Lung (tissue), 12 donors: Measurements from ENCODE around the gene MAP2K5. TPM values are rescaled to one million over a fixed set of nuclear protein-coding genes. Genes with fewer than 3 reads are reported as not detected.

Source experiments
- ATAC-seq: fragments of 200-7000 bp; cut with Tn5 transposase; one replicate; pipeline ENCODE4 v1.9.1; 2020; ENCODE audit warnings: moderate number of reproducible peaks; ENCODE audit not compliant: insufficient read depth, low FRiP score
- DNase-seq, 3 donors: peaks; one replicate each; pipeline ENCODE4 v3.0.0-alpha.2; 2013 to 2017
- H3K27ac ChIP-seq, 2 donors: one replicate each; pipeline ENCODE4 v1.5.1; 2013; ENCODE audit warnings: mild to moderate bottlenecking in 2 of 2, moderate library complexity in 2 of 2, control low read depth in 1 of 2, inconsistent platforms in 1 of 2, low read depth in 1 of 2, low read length in 1 of 2
- H3K27me3 ChIP-seq, 3 donors: one replicate each; pipeline ENCODE4 v1.5.1; 2013; ENCODE audit warnings: low read length in 2 of 3; ENCODE audit not compliant: control insufficient read depth in 3 of 3, insufficient read depth in 3 of 3
- H3K36me3 ChIP-seq, 4 donors: one replicate each; pipeline ENCODE4 v1.5.1; 2013; ENCODE audit warnings: low read length in 4 of 4, mild to moderate bottlenecking in 1 of 4, moderate library complexity in 1 of 4; ENCODE audit not compliant: control insufficient read depth in 4 of 4, insufficient read depth in 4 of 4
- H3K4me1 ChIP-seq, 5 donors: one replicate each; pipeline ENCODE4 v1.5.1; 2013; ENCODE audit warnings: low read length in 5 of 5, mild to moderate bottlenecking in 2 of 5, moderate library complexity in 1 of 5; ENCODE audit not compliant: control insufficient read depth in 5 of 5, insufficient read depth in 5 of 5
- H3K4me3 ChIP-seq: one replicate; pipeline ENCODE4 v1.5.1; 2013; ENCODE audit warnings: mild to moderate bottlenecking, control low read depth, moderate library complexity
- H3K9ac ChIP-seq, 2 donors: one replicate each; pipeline ENCODE4 v1.5.1; 2013; ENCODE audit warnings: low read length in 2 of 2, control low read depth in 1 of 2; ENCODE audit not compliant: insufficient read depth in 1 of 2
- H3K9me3 ChIP-seq, 4 donors: one replicate each; pipeline ENCODE4 v1.5.1; 2013; ENCODE audit warnings: low read length in 3 of 4, mild to moderate bottlenecking in 1 of 4, moderate library complexity in 1 of 4; ENCODE audit not compliant: control insufficient read depth in 4 of 4, insufficient read depth in 3 of 4
- CTCF ChIP-seq: IDR thresholded peaks from 2 replicates; pipeline ENCODE4 v1.5.1; 2012; ENCODE audit warnings: mild to moderate bottlenecking; ENCODE audit errors: control extremely low read depth, extremely low read depth
- WGBS, 2 donors: extraction: QIAGEN DNeasy Blood & Tissue Kit; methylation state at CpG; one replicate each; pipeline ENCODE4 v1.1.7; 2013; 5-methylcytosine and 5-hydroxymethylcytosine counted together
- polyA plus RNA-seq, 2 donors: library from polyadenylated mRNA; stranded (reverse); fragments of 200-250 nt; gene quantifications; one replicate each; pipeline ENCODE4 v1.2.1, GENCODE V29; 2013
- total RNA-seq, 2 donors: library from RNA; depleted of rRNA in 1 of 2; stranded (reverse); fragments of >200 nt in 1 of 2; gene quantifications; one replicate each; pipeline ENCODE4 v1.2.1, GENCODE V29; 2014 to 2021
- donor health status: control.
- donor health status: control.
- donor health status: Bipolar disorder and iron deficiency.
- donor health status: healthy.
- donor health status: DM: yes; HTN: yes; CAD: no.

MAP2K5 gene
- total and polyA plus RNA-seq, 4 donors = 6.3 to 19.1 (median 12.4) TPM

GRCh38 chr15:67779549-67780111, 237.1 kb downstream of the MAP2K5 start:
- Histone ChIP-seq H3K36me3 (peaks cover 0 to 7% (median 0%) of the 10 kb centered on the region in 4 donors), H3K4me1 (peaks cover 0 to 49% (median 9%) of the 10 kb centered on the region in 5 donors), H3K27ac (no peak overlapping the region), H3K4me3 (no peak overlapping the region), H3K9me3 (no peaks in the 10 kb centered on the region), H3K9ac (no peak overlapping the region), H3K27me3 (no peaks in the 10 kb centered on the region)
- WGBS, 2 donors = 37 to 66% methylated on average over 6 of the region's 6 CpGs
- TF ChIP-seq CTCF = no peak
- DNase-seq (no peak), ATAC-seq (no peak)

- peaks cover 0 to 36% (median 6%) of the 10 kb centered on the region in 5 donors for H3K4me1 ChIP-seq
- no peak for DNase-seq
- no peak overlapping the region for H3K9ac ChIP-seq
- H3K36me3 ChIP-seq = peaks cover 0 to 10% (median 0%) of the 10 kb centered on the region in 4 donors
- H3K27me3 ChIP-seq = no peaks in the 10 kb centered on the region
- TF ChIP-seq CTCF = no peak
- no peaks in the 10 kb centered on the region for H3K9me3 ChIP-seq
- no peak overlapping the region for H3K27ac ChIP-seq
- ATAC-seq = no peak
- 90 to 91% methylated on average over 3 of the region's 3 CpGs for WGBS, 2 donors
- no peak overlapping the region for H3K4me3 ChIP-seq
Observed at GRCh38 chr15:67781061-67781460, 238.6 kb downstream of the MAP2K5 start.

GRCh38 chr15:67781907-67782690, 239.6 kb downstream of the MAP2K5 start:
- DNase-seq (no peak), ATAC-seq (no peak)
- TF ChIP-seq CTCF = no peak
- no peaks in the 10 kb centered on the region for H3K9me3 ChIP-seq
- 88 to 93% methylated on average over 10 of the region's 10 CpGs for WGBS, 2 donors
- H3K4me1 ChIP-seq = peaks cover 0 to 27% (median 6%) of the 10 kb centered on the region in 5 donors
- no peak overlapping the region for H3K27ac ChIP-seq
- no peak overlapping the region for H3K4me3 ChIP-seq
- H3K9ac ChIP-seq = no peak overlapping the region
- no peaks in the 10 kb centered on the region for H3K27me3 ChIP-seq
- peaks cover 0 to 8% (median 0%) of the 10 kb centered on the region in 4 donors for H3K36me3 ChIP-seq
